ENCODE data around the gene DESI1.

DNA sequence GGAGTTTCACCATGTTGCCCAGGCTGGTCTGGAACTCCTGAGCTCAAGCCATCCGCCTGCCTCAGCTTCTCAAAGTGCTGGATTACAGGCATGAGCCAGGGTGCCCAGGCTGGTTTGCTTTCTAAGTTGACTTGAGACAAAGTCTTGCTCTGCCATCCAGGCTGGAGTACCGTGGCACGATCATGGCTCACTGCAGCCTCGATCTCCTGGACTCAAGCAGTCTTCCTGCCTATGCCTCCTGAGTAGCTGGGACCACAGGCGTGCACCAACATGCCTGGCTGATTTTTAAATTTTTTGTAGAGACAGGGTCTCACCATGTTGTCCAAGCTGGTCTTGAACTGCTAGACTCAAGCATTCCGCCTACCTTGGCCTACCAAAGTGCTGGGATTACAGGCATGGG lies 36.9 kb upstream of the DESI1 start:
- TF ChIP-seq, protein P1, sequence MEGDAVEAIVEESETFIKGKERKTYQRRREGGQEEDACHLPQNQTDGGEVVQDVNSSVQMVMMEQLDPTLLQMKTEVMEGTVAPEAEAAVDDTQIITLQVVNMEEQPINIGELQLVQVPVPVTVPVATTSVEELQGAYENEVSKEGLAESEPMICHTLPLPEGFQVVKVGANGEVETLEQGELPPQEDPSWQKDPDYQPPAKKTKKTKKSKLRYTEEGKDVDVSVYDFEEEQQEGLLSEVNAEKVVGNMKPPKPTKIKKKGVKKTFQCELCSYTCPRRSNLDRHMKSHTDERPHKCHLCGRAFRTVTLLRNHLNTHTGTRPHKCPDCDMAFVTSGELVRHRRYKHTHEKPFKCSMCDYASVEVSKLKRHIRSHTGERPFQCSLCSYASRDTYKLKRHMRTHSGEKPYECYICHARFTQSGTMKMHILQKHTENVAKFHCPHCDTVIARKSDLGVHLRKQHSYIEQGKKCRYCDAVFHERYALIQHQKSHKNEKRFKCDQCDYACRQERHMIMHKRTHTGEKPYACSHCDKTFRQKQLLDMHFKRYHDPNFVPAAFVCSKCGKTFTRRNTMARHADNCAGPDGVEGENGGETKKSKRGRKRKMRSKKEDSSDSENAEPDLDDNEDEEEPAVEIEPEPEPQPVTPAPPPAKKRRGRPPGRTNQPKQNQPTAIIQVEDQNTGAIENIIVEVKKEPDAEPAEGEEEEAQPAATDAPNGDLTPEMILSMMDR (IDR thresholded peaks at IDR 0.05), result no peak
- TF ChIP-seq, protein P2, sequence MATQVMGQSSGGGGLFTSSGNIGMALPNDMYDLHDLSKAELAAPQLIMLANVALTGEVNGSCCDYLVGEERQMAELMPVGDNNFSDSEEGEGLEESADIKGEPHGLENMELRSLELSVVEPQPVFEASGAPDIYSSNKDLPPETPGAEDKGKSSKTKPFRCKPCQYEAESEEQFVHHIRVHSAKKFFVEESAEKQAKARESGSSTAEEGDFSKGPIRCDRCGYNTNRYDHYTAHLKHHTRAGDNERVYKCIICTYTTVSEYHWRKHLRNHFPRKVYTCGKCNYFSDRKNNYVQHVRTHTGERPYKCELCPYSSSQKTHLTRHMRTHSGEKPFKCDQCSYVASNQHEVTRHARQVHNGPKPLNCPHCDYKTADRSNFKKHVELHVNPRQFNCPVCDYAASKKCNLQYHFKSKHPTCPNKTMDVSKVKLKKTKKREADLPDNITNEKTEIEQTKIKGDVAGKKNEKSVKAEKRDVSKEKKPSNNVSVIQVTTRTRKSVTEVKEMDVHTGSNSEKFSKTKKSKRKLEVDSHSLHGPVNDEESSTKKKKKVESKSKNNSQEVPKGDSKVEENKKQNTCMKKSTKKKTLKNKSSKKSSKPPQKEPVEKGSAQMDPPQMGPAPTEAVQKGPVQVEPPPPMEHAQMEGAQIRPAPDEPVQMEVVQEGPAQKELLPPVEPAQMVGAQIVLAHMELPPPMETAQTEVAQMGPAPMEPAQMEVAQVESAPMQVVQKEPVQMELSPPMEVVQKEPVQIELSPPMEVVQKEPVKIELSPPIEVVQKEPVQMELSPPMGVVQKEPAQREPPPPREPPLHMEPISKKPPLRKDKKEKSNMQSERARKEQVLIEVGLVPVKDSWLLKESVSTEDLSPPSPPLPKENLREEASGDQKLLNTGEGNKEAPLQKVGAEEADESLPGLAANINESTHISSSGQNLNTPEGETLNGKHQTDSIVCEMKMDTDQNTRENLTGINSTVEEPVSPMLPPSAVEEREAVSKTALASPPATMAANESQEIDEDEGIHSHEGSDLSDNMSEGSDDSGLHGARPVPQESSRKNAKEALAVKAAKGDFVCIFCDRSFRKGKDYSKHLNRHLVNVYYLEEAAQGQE (IDR thresholded peaks at IDR 0.05; ENCODE audit: low read depth, low read length), result no peak
- TF ChIP-seq TCF12 (IDR thresholded peaks at IDR 0.05) (no peak), FOXJ3 (CRISPR knock-in tag; IDR thresholded peaks at IDR 0.05) (no peak), RCOR1 (IDR thresholded peaks at IDR 0.05; ENCODE audit: low read length) (no peak), EZH2phosphoT487 (IDR thresholded peaks at IDR 0.05; ENCODE audit: borderline replicate concordance, low read depth) (no peak), POLR2AphosphoS5 (IDR thresholded peaks at IDR 0.05; ENCODE audit: low read depth, low read length) (no peak), ELF1 (IDR thresholded peaks at IDR 0.05) (no peak), MXI1 (IDR thresholded peaks at IDR 0.05; ENCODE audit: low read depth, low read length) (no peak), JUND (IDR thresholded peaks at IDR 0.05) (no peak), EP300 (IDR thresholded peaks at IDR 0.05; ENCODE audit: borderline replicate concordance in 1 of 2, low read depth in 1 of 2, low read length in 1 of 2) (no peak), TAF1 (IDR thresholded peaks at IDR 0.05; ENCODE audit: borderline replicate concordance, low read depth, low read length) (no peak), RFX5 (IDR thresholded peaks at IDR 0.05; ENCODE audit: low read length) (no peak), MEF2A (IDR thresholded peaks at IDR 0.05; ENCODE audit: borderline replicate concordance, low read depth) (no peak)
